ENCODE results near the gene ATP7B.

ATP7B gene

DNA sequence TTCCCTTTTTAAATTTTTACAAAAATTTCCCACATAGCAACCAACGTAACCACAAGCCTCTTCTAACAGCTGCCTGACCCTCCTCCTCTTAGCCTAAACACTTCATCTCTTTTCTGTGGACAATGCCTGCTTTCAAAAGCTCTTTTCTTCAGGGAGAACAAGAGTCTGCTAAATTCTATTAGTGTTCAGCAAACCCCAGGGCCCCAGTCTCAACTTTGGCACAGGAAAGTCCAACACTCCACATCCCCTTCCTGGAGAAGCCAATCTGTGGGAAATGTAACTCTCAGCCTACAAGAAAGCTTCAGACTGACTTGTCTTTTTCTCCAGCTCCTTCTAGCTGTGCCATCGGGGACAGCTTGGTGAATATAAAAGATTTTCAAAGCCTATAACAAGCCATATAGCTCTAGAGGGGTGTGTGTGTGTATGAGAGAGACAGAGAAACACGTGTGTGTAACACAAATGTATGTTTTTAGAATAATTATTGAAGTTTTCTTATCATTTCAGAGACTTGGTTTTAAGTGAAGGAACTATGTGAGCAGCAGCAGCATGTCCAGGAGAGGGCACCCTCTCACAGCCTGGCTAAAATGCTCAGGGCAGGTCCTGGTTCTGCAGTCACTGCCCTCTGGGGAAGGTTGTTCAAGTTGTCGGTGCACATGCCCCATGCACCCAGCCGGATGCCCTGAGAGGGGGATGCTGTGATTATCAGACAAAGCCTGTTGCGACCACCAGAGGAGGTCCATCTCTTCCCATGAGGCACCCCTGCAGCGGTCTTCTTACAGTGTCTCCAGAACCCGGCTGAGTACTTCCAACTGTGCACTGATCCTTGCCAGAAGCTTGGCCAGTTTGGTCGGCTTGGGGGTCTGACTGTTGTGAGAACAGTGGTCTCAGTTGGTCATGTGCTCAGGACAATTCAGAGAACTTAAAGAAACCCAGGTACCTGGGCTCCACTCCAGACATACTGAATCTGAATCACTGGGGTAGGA is 115.1 kb downstream of the ATP7B start:
- H3K4me1 Mint-ChIP-seq (ENCODE audit: low read depth) = no peaks in the 10 kb centered on the region

DNA sequence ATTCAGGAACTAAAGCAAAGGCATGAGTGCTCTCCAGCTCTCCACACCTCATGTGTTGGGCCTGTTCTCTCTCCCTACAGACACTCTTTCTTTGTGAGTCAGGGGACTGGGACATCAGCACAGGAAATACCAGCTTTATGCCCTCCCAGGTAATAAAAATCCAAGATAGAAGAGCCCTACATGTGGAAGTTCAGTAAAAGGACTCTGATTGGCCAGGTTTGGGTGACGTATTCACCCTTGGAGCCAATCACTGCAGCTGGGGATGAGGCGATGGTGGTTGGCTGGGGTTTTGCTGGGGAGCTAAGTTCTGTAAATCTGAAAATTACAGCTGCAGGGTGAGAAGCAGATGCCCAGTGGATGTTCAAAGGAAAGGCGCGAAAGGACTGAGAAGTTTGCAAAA is 117.0 kb downstream of the ATP7B start:
- H3K27me3 Mint-ChIP-seq = peaks cover 8% of the 10 kb centered on the region
- no peak overlapping the region for H3K27ac Mint-ChIP-seq
- no peaks in the 10 kb centered on the region for H3K4me1 Mint-ChIP-seq (ENCODE audit: low read depth)
- H3K36me3 Mint-ChIP-seq (ENCODE audit: low read depth) = no peaks in the 10 kb centered on the region
- no peak overlapping the region for H3K4me3 Mint-ChIP-seq
- DNase-seq = no peak
- no peaks in the 10 kb centered on the region for H3K9me3 Mint-ChIP-seq

More for the DNA sequence above, 115.1 kb downstream of the ATP7B start:
- H3K4me3 Mint-ChIP-seq = no peak overlapping the region
- H3K27me3 Mint-ChIP-seq = peaks cover 8% of the 10 kb centered on the region
- H3K9me3 Mint-ChIP-seq = no peaks in the 10 kb centered on the region
- no peaks in the 10 kb centered on the region for H3K36me3 Mint-ChIP-seq (ENCODE audit: low read depth)
- peak; percentile 52 for DNase-seq
- no peak overlapping the region for H3K27ac Mint-ChIP-seq

DNA sequence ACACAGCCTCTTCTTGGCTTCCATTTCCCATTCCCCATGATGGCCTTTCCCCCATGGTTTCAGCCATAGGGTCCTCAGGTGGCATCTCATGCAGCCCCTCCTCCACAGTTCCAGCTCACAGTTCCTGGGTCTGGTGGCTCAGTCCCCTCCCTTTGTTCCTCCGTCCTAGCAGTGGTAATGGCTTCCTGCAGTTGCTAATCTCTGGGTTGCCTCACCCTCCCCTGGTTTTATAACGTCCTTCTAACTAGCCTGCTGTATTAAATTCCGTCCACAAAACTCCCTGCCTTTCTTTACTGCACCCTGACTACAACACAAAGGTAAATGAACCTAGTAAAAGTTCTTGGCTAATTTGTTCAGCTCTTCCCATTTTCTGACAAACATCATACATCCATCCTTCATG is 118.6 kb downstream of the ATP7B start:
- peaks cover 8% of the 10 kb centered on the region for H3K27me3 Mint-ChIP-seq
- no peaks in the 10 kb centered on the region for H3K4me1 Mint-ChIP-seq (ENCODE audit: low read depth)
- no peak for DNase-seq
- no peaks in the 10 kb centered on the region for H3K9me3 Mint-ChIP-seq
- no peak overlapping the region for H3K4me3 Mint-ChIP-seq
- no peak overlapping the region for H3K27ac Mint-ChIP-seq
- H3K36me3 Mint-ChIP-seq (ENCODE audit: low read depth) = no peaks in the 10 kb centered on the region

DNA sequence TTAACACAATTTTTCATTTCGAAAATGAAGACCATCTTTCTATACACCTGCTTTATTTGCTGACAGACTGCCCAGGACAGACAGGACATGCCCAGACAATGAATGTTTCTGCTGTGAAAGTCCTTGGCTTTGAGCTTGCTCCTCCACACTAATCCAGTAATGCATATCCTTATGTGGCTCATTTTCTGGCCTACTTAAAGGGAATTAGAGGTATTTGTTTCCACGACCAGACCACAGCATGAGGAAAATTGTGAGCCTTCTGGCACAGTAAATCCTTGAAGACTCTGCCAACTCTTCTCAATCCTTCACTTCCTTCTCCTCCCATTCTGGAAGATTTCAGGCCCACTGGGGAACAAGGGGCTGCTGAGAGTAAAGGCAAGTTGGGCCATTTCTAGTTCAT is 123.8 kb downstream of the ATP7B start:
- no peaks in the 10 kb centered on the region for H3K4me1 Mint-ChIP-seq (ENCODE audit: low read depth)
- H3K36me3 Mint-ChIP-seq (ENCODE audit: low read depth) = no peaks in the 10 kb centered on the region
- no peak for DNase-seq
- no peak overlapping the region for H3K27ac Mint-ChIP-seq
- no peaks in the 10 kb centered on the region for H3K27me3 Mint-ChIP-seq
- H3K9me3 Mint-ChIP-seq = peaks cover 2% of the 10 kb centered on the region
- no peak overlapping the region for H3K4me3 Mint-ChIP-seq

DNA sequence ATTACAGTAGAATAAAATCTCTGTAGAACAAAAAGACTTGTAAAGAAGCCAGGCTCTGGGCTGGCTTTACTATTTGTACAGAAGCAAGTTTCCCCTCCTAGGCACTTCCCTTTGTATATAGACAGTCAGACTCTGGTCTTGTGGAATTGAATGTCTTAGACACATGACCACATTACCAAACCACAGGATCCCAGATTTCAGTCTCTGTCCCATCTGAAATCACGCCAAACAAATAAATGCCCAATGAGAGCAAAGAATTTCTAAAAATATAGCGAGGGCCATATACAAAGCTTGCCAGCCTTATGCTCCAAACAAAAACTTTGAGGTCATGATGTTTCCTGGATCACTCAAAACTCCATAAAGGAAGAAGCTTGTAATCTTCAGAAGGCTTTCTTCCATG is 125.6 kb downstream of the ATP7B start:
- no peak overlapping the region for H3K4me3 Mint-ChIP-seq
- H3K27ac Mint-ChIP-seq = no peak overlapping the region
- no peak for DNase-seq
- H3K27me3 Mint-ChIP-seq = no peaks in the 10 kb centered on the region
- H3K9me3 Mint-ChIP-seq = peaks cover 2% of the 10 kb centered on the region
- no peaks in the 10 kb centered on the region for H3K4me1 Mint-ChIP-seq (ENCODE audit: low read depth)
- no peaks in the 10 kb centered on the region for H3K36me3 Mint-ChIP-seq (ENCODE audit: low read depth)

DNA sequence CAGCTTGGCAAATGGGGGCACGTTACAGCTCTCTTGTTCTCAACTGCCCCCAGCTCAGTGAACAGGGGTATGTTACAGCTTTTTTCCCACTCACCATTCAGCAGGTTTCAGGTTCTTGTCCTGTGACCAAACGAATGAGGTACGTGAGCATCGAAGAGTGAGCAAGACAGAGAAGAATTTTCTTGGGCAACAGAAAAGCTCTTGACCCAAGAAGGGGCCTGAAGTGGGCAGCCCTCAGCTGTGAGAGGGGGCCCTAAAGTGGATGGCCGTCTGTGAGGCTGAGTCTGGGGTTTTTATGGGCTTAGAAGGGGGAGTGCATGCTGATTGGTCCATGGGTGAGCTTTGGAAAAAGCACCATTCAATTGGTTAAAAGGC is 128.0 kb downstream of the ATP7B start:
- Mint-ChIP-seq H3K36me3 (ENCODE audit: low read depth) (no peaks in the 10 kb centered on the region), H3K27me3 (no peaks in the 10 kb centered on the region), H3K9me3 (peaks cover 2% of the 10 kb centered on the region)

More for the DNA sequence above, 128.0 kb downstream of the ATP7B start:
- no peak for DNase-seq
- no peak overlapping the region for H3K4me3 Mint-ChIP-seq
- H3K27ac Mint-ChIP-seq = no peak overlapping the region
- peaks cover 4% of the 10 kb centered on the region for H3K4me1 Mint-ChIP-seq (ENCODE audit: low read depth)

All from activated T-cell treated with anti-CD3 and anti-CD28 coated beads, Interleukin-2, amount 50 U/mL, for 24 hours (primary cell).